Thyroid gland (tissue), 4 donors: Measurements from ENCODE around the gene DOHH. TPM values are rescaled to one million over a fixed set of nuclear protein-coding genes. Genes with fewer than 3 reads are reported as not detected.

Source experiments
- DNase-seq, 2 donors: peaks; one replicate each; pipeline ENCODE4 v3.0.0-alpha.2; 2019
- H3K27ac ChIP-seq, 3 donors: fragments of 200-600 bp; sonication (generic); 1 replicate in 2 of 3; 2 replicates in 1 of 3; pipeline ENCODE4 v1.5.1; 2016 to 2019; ENCODE audit warnings: mild to moderate bottlenecking in 1 of 3, moderate library complexity in 1 of 3
- H3K27me3 ChIP-seq: fragments of 200-600 bp; sonication (generic); one replicate; pipeline ENCODE4 v1.5.1; 2019
- H3K36me3 ChIP-seq, 2 donors: fragments of 200-600 bp; sonication (generic); one replicate each; pipeline ENCODE4 v1.5.1; 2016 to 2019
- H3K4me1 ChIP-seq, 2 donors: fragments of 200-600 bp; sonication (generic); one replicate each; pipeline ENCODE4 v1.5.1; 2017 to 2019
- H3K4me3 ChIP-seq, 3 donors: fragments of 200-600 bp; sonication (generic); replicated peaks in 1 of 3; 1 replicate in 2 of 3; 2 replicates in 1 of 3; pipeline ENCODE4 v1.5.1; 2016; ENCODE audit warnings: mild to moderate bottlenecking in 1 of 3
- H3K9me3 ChIP-seq: fragments of 200-600 bp; sonication (generic); one replicate; pipeline ENCODE4 v1.5.1; 2017
- CTCF ChIP-seq, 6 experiments: fragments of 200-600 bp in 3 of 6; fragments of 450-650 bp in 3 of 6; sonication (generic) in 3 of 6; IDR thresholded peaks; one replicate each; pipeline ENCODE4 v1.5.1; 2016 to 2019; ENCODE audit warnings: antibody characterized with exemption in 6 of 6, mild to moderate bottlenecking in 2 of 6, inconsistent platforms in 1 of 6, moderate library complexity in 1 of 6
- POLR2A ChIP-seq, 2 donors: fragments of 450-650 bp; IDR thresholded peaks; one replicate each; pipeline ENCODE4 v1.6.1; 2017; ENCODE audit warnings: antibody characterized with exemption in 2 of 2, mild to moderate bottlenecking in 2 of 2, moderate library complexity in 1 of 2
- WGBS, 2 donors: methylation state at CpG; one replicate each; pipeline ENCODE4 v1.1.5; 2017; 5-methylcytosine and 5-hydroxymethylcytosine counted together
- intact Hi-C: fragments of 100-400 bp; cut with DNase I; formaldehyde crosslinking; loops from one replicate; pipeline ENCODE4 v1.15.1; 2023
- total RNA-seq, 4 donors: library from RNA; depleted of rRNA; stranded (reverse); fragments of >200 nt; gene quantifications; one replicate each; pipeline ENCODE4 v1.2.3, GENCODE V29; 2016

The DOHH gene
- total RNA-seq, 4 donors from 2014 or later, result 9.0 to 18.9 (median 13.6) TPM

- no peaks in the 10 kb centered on the region for H3K27me3 ChIP-seq
- 43 to 51% methylated on average over 12 to 27 of the region's 38 CpGs for WGBS, 2 donors
These were observed 19.0 kb downstream of the DOHH start for GRCh38 chr19:3481241-3482090.

GRCh38 chr19:3480383-3481091 lies 19.9 kb downstream of the DOHH start, which contains the start of gene SMIM24:
Gene SMIM24, minus strand, starts transcription at chr19:3480525. Its CDS starts 62 bp downstream, at chr19:3480463.
- no peaks in the 10 kb centered on the region for H3K4me1 ChIP-seq
- H3K27me3 ChIP-seq, result no peaks in the 10 kb centered on the region
- no peak within 1 kb of the TSS for H3K4me3 ChIP-seq
- 44 to 49% methylated on average over 25 to 27 of the region's 27 CpGs for WGBS, 2 donors
- TF ChIP-seq CTCF (IDR thresholded peaks at IDR 0.05) (no peak), POLR2A (IDR thresholded peaks at IDR 0.05) (no peak)
- peak; percentile 54 to 56 for DNase-seq
- no peaks in the 10 kb centered on the region for H3K36me3 ChIP-seq
- intact Hi-C loops, result no loop called here
- no peak within 1 kb of the TSS for H3K27ac ChIP-seq
- no peaks in the 10 kb centered on the region for H3K9me3 ChIP-seq

More at GRCh38 chr19:3481241-3482090, 19.0 kb downstream of the DOHH start:
- H3K27ac ChIP-seq, result no peak overlapping the region
- H3K36me3 ChIP-seq, result no peaks in the 10 kb centered on the region
- no peaks in the 10 kb centered on the region for H3K9me3 ChIP-seq
- no peak overlapping the region for H3K4me3 ChIP-seq
- no peak for DNase-seq
- TF ChIP-seq CTCF (IDR thresholded peaks at IDR 0.05) (no peak), POLR2A (IDR thresholded peaks at IDR 0.05) (no peak)
- intact Hi-C loops, result no loop called here
- no peaks in the 10 kb centered on the region for H3K4me1 ChIP-seq

GRCh38 chr19:3479834-3480215 lies 20.6 kb downstream of the DOHH start:
- 54 to 64% methylated on average over 9 of the region's 9 CpGs for WGBS, 2 donors
- Histone ChIP-seq H3K27ac (no peak overlapping the region), H3K36me3 (no peaks in the 10 kb centered on the region), H3K4me3 (no peak overlapping the region), H3K9me3 (no peaks in the 10 kb centered on the region), H3K4me1 (no peaks in the 10 kb centered on the region), H3K27me3 (no peaks in the 10 kb centered on the region)
- no peak for TF ChIP-seq CTCF (IDR thresholded peaks at IDR 0.05)
- no peak for TF ChIP-seq POLR2A (IDR thresholded peaks at IDR 0.05)
- no peak for DNase-seq
- intact Hi-C loops, result no loop called here

GRCh38 chr19:3479177-3479833 lies 21.2 kb downstream of the DOHH start:
- no peak for DNase-seq
- 54 to 63% methylated on average over 7 of the region's 7 CpGs for WGBS, 2 donors
- Histone ChIP-seq H3K4me3 (no peak overlapping the region), H3K27me3 (no peaks in the 10 kb centered on the region), H3K36me3 (no peaks in the 10 kb centered on the region), H3K9me3 (no peaks in the 10 kb centered on the region), H3K4me1 (no peaks in the 10 kb centered on the region), H3K27ac (no peak overlapping the region)
- no peak for TF ChIP-seq POLR2A (IDR thresholded peaks at IDR 0.05)
- TF ChIP-seq CTCF (IDR thresholded peaks at IDR 0.05), result no peak
- intact Hi-C loops, result no loop called here
